ENCODE measurements around the gene CABS1.

DNA sequence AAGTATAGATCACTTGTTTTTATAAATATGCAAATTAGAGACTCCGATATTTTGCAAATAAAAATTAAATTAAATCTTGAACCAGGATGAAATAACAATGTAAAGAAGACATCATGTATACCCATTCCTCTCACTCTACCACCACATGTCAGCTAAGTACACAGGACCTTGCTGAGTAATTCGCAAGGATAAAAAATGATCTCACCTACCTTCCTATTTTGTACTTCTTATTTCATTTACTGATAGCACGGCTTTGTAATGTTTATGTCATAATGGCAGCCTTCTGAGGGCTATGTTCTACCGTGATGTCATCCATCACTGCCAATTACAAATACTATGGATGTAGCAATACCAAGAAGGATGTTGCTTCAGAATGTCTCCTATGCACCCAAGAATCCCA is 37.2 kb downstream of the CABS1 start:
- TF ChIP-seq CTCF (IDR thresholded peaks at IDR 0.05 in 4 of 5, conservative IDR thresholded peaks at IDR 0.05 in 1 of 5) = no peak
- no peak for TF ChIP-seq POLR2A (IDR thresholded peaks at IDR 0.05)

Measured in gastrocnemius medialis (tissue), 4 donors.